HG03457 (cell line): ENCODE measurements around the gene CHST5.
"Not testable (repeated sequence)": the region's sequence is repeated elsewhere in the genome, so short reads cannot be mapped to it uniquely, and the experiment has no call there.

Experiments
- ATAC-seq: cut with Tn5 transposase; IDR thresholded peaks from one replicate; pipeline ENCODE4 v1.9.1; 2021; ENCODE audit warnings: moderate number of reproducible peaks; ENCODE audit not compliant: unreplicated experiment

Gene CHST5

DNA sequence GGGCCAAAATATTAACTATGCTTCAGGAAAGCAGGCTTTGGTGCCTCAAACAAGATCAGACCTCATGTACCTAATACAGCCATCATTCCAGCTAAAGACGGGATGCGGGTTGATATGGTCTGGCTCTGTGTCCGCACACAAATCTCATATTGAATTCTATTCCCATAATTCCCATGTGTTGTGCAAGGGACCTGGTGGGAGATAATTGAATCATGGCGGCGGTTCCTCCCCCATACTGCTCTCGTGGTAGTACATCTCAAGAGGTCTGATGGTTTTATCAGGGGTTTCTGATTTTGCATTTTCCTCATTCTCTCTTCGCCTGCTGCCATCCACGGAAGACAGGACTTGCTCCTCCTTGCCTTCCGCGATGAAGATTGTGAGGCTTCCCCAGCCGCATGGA, 21.6 kb downstream of the CHST5 start:
- ATAC-seq = no peak

GRCh38 chr16:75506574-75506973, 29.3 kb downstream of the CHST5 start:
- no peak for ATAC-seq

GRCh38 chr16:75506107-75506506, 29.8 kb downstream of the CHST5 start:
- no peak for ATAC-seq

- ATAC-seq = no peak
These were observed 32.1 kb downstream of the CHST5 start for GRCh38 chr16:75503801-75504200.

GRCh38 chr16:75502916-75503605, 32.8 kb downstream of the CHST5 start:
- ATAC-seq = no peak

GRCh38 chr16:75501820-75502219, 34.1 kb downstream of the CHST5 start:
- not testable (repeated sequence) for ATAC-seq

- ATAC-seq = no peak
These were observed 34.5 kb downstream of the CHST5 start for GRCh38 chr16:75501359-75501758.

DNA sequence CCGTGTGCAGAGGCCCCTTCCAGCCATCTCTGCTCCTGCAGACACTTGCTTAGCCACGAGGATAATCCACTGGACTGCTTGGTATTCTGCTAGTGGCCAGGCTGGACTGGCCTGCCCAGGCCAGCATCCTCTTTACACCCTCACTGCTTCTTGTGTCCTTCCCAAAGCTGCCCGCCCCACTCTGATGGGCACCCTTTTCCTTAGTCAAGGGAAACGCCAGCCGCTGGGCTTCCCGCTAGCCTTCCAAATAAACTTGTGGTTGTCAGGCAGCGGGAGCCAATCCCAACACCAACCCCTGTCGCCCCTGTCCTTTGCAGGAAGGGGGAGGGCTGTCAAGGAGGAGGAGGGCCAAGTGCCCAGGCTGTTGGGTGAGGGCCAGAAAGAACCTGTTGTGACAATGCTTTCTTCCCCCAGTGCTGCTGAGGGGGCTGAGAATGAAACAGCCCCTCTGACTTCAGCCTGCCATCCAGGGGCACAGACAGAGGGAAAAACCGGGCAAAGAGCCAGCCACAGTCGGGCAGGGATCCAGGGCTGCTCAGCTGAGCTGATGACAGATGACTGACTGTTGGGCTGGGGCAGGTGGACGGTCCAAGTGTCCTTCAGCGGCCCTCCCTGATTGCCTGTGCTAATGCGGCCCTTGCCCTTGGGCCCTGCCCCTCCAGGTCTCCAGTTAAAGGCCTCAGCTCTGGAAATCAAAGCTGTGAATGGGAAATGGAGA, 37.1 kb downstream of the CHST5 start:
- not testable (repeated sequence) for ATAC-seq

DNA sequence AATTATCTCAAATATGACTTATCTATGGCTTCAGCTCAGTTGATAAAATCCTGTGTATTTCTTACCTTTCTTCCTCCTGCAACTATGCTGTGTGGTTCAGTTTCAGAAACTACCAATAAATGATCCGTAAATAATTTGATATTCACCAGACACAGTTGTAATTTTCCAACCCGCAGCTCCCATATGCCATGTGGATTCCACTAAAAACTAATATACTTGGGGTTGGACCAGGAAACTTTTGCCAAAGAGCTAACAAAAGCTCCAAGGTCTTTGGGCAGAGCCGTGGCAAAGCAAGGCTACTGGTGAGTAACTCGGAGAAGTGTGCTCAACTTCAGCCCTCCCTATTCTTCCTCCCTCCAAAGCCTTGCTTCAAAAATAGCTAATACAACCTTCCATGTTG, 38.4 kb downstream of the CHST5 start:
- ATAC-seq = no peak

DNA sequence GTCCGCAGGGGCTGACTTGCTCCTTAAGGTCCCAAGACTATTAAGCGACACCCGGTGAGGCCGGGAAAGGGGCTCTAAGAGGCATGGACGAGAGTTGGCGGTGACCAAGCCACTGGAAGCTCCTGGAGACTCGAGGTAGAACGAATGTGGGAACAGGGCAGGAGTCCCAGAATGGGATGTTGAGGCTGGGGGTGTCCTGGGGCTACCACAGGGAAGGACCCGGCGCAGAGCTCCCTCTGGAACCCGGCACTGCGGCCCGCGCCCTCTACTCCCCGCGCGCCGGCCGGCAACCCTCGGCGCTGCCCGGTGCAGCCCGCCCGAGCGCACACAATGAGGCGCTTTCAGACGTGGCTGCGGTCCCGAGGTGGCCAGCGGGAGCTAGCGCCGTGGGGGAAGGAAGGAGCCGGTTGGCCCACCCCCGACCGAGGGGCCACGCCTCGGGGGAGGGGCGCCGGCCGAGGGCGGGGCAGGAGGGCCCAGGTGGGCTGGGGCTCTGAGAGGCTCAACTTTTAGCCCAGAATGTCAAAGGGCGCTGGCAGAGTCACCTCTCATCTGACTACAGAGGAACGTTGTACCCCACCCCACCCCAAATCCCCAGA, 40.7 kb downstream of the CHST5 start, which contains the start of gene CHST6:
Gene CHST6, minus strand, starts transcription at position 366 of the 599 bp plus-strand sequence. CDS start 15,613 bp downstream, outside the sequence.
- ATAC-seq = no peak

- ATAC-seq = no peak
These were observed 41.2 kb downstream of the CHST5 start for GRCh38 chr16:75494661-75495075.

DNA sequence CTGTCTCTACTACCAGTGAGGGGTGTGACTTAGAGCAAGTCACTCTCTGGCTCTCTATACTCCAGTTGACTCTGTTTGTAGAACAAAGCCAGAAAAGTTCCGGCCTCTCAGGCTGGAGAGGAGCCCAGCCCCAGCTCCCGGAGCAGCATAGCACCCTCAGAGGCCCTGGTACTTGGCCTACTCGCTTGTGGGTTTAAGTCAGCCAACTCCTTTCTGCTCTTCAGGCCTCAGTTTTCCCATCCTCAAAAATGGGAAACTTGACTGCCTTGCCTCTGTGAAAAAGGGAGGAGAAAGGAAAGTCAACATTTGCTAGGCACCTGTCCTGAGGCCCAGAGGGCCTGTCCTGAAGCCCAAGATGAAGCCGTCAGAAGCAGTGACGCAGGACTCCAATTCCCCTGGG, 41.7 kb downstream of the CHST5 start:
- no peak for ATAC-seq

DNA sequence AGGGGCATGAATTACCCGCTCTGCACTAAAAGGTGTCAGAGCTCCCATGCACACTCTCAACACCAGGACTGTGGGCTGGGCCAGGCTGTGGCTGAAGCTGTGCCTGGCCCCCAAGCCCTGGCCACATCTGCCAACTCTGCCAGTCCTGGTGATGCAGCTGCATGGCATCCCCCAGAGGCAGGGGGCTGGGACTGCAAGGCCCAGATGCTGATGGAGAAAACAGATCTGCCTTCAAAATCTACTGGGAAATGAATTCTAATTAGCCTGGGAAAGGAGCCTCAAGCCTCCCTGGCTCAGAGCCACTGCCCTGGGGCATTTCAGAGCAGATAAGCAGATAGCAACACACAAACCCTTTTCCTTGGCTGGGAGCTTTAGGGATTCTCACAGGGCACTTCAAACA, 44.0 kb downstream of the CHST5 start:
- ATAC-seq = no peak

DNA sequence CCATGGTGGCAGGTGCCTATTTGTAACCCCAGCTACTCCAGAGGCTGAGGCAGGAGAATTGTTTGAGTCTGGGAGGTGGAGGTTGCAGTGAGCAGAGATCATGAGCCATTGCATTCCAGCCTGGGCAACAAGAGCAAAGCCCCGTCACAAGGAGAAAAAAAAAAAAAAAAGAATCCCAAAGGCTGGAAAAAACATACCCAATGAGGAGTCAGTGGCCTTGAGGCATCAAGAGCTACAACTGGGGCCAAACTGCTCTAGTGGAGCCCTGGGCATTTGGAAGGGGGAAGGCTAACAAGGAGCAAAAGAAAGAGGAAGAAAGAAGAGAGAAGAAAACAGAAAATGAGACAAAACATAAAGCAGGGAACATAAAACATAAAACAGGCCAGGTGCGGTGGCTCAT, 47.6 kb downstream of the CHST5 start:
- ATAC-seq = no peak

GRCh38 chr16:75486676-75487313, 49.1 kb downstream of the CHST5 start:
- no peak for ATAC-seq

- no peak for ATAC-seq
These were observed 49.8 kb downstream of the CHST5 start for GRCh38 chr16:75486014-75486675.

- ATAC-seq = no peak
These were observed 50.5 kb downstream of the CHST5 start for GRCh38 chr16:75485230-75486013.

- ATAC-seq = no peak
These were observed 52.7 kb downstream of the CHST5 start for GRCh38 chr16:75483222-75483621.

- no peak for ATAC-seq
These were observed 53.3 kb downstream of the CHST5 start for GRCh38 chr16:75482434-75483205.
